Endothelial cell of umbilical vein (primary cell): Measurements from ENCODE around the gene CCDC30. TPM values are rescaled to one million over a fixed set of nuclear protein-coding genes. Genes with fewer than 3 reads are reported as not detected.

Experiments used
- BruUV-seq: library from RNA; stranded (reverse); fragments of 400-500 nt; replicated peaks from 2 replicates; lab custom pipeline; 2021; lab: Mats Ljungman, UMichigan
- CTCF ChIA-PET: fragments of 300-600, 350-600 bp; sonication (Branson Sonifier 250); formaldehyde crosslinking; loops from one replicate; lab custom pipeline; 2021; ENCODE audit warnings: antibody characterized with exemption, inconsistent platforms; lab: Charles Lee
- POLR2A ChIA-PET: fragments of 300-600, 350-600 bp; sonication (Branson Sonifier 250); formaldehyde crosslinking; loops from one replicate; lab custom pipeline; 2021; ENCODE audit warnings: antibody characterized with exemption, inconsistent platforms; lab: Charles Lee
- DNase-seq: peaks from one replicate; pipeline ENCODE4 v3.0.0-alpha.2; 2011; ENCODE audit warnings: low read depth, low spot score
- FAIRE-seq: peaks from 2 replicates; lab custom pipeline; 2011; peaks lifted over from hg19 to GRCh38; lab: Jason Lieb, UNC
- H2AFZ ChIP-seq: 2 replicates; pipeline ENCODE4 v1.6.0; 2012; ENCODE audit warnings: low read depth, low read length, control low read depth, inconsistent platforms
- H3K27ac ChIP-seq: 2 replicates; pipeline ENCODE4 v1.5.1; 2011; ENCODE audit warnings: low read depth, mild to moderate bottlenecking, control low read depth, low read length, moderate library complexity; ENCODE audit not compliant: insufficient read depth
- H3K27me3 ChIP-seq, 2 experiments: 2 replicates each; pipeline versions ENCODE4 v1.6.0 to v1.6.1; 2011; ENCODE audit warnings: low read length in 2 of 2, mixed read lengths in 1 of 2; ENCODE audit not compliant: control insufficient read depth in 2 of 2, insufficient read depth in 2 of 2
- H3K36me3 ChIP-seq, 2 experiments: 2 replicates in 1 of 2; 3 replicates in 1 of 2; pipeline ENCODE4 v1.5.1; 2011; ENCODE audit warnings: low read length in 2 of 2, mild to moderate bottlenecking in 1 of 2, moderate library complexity in 1 of 2; ENCODE audit not compliant: control insufficient read depth in 2 of 2, insufficient read depth in 2 of 2; ENCODE audit errors: extremely low read depth in 1 of 2
- H3K4me1 ChIP-seq: 3 replicates; pipeline ENCODE4 v1.5.1; 2011; ENCODE audit warnings: mild to moderate bottlenecking, low read length; ENCODE audit not compliant: control insufficient read depth, insufficient read depth; ENCODE audit errors: extremely low read depth
- H3K4me2 ChIP-seq: 2 replicates; pipeline ENCODE4 v1.6.1; 2011; ENCODE audit warnings: low read length, control low read depth, mixed read lengths; ENCODE audit not compliant: insufficient read depth
- H3K4me3 ChIP-seq, 3 experiments: fragments of 200-600 bp in 1 of 3; sonication (generic), shearing (Covaris generic) in 1 of 3; replicated peaks in 1 of 3; 2 replicates each; pipeline ENCODE4 v1.5.1; 2011 to 2016; ENCODE audit warnings: control low read depth in 3 of 3, low read length in 3 of 3, mild to moderate bottlenecking in 2 of 3, inconsistent platforms in 1 of 3, low read depth in 1 of 3, moderate library complexity in 1 of 3; ENCODE audit not compliant: insufficient read depth in 1 of 3
- H3K79me2 ChIP-seq: 2 replicates; pipeline ENCODE4 v1.6.0; 2012; ENCODE audit warnings: low read length, inconsistent platforms; ENCODE audit not compliant: control insufficient read depth, insufficient read depth
- H3K9ac ChIP-seq: replicated peaks from 2 replicates; pipeline ENCODE3; 2011; ENCODE audit warnings: low read length, control low read depth; ENCODE audit not compliant: insufficient read depth; ENCODE audit errors: extremely low read depth
- H3K9me1 ChIP-seq: replicated peaks from 3 replicates; pipeline ENCODE4 v1.6.0; 2011; ENCODE audit warnings: mild to moderate bottlenecking, low read length; ENCODE audit not compliant: control insufficient read depth, insufficient read depth; ENCODE audit errors: extremely low read depth
- H3K9me3 ChIP-seq: replicated peaks from 2 replicates; pipeline ENCODE4 v1.5.1; 2012; ENCODE audit warnings: low read length, inconsistent platforms; ENCODE audit not compliant: control insufficient read depth, insufficient read depth
- H4K20me1 ChIP-seq: replicated peaks from 2 replicates; pipeline ENCODE3; 2011; ENCODE audit warnings: mild to moderate bottlenecking, low read length; ENCODE audit not compliant: control insufficient read depth, insufficient read depth; ENCODE audit errors: extremely low read depth
- EZH2 ChIP-seq: IDR thresholded peaks from 2 replicates; pipeline ENCODE4 v1.6.1; 2012; ENCODE audit warnings: borderline replicate concordance, low read depth, mild to moderate bottlenecking, moderate library complexity, low read length, inconsistent platforms; ENCODE audit not compliant: severe bottlenecking
- FOS ChIP-seq: IDR thresholded peaks from 2 replicates; pipeline ENCODE4 v1.6.1; 2011; ENCODE audit warnings: mild to moderate bottlenecking, low read length, moderate library complexity, borderline replicate concordance; ENCODE audit not compliant: insufficient read depth
- GATA2 ChIP-seq: IDR thresholded peaks from 2 replicates; pipeline ENCODE4 v1.7.0; 2011; ENCODE audit warnings: low read depth, mild to moderate bottlenecking, moderate library complexity, mixed read lengths, low read length; ENCODE audit not compliant: insufficient read length, insufficient read depth
- JUN ChIP-seq: IDR thresholded peaks from 2 replicates; pipeline ENCODE4 v1.6.1; 2011; ENCODE audit warnings: borderline replicate concordance, low read depth; ENCODE audit not compliant: insufficient read length, insufficient read depth
- MYC ChIP-seq: IDR thresholded peaks from one replicate; pipeline ENCODE4 v1.6.1; 2011; ENCODE audit warnings: mild to moderate bottlenecking, low read depth, low read length
- POLR2A ChIP-seq: IDR thresholded peaks from 2 replicates; pipeline ENCODE4 v1.6.1; 2012; ENCODE audit warnings: low read depth, mild to moderate bottlenecking, control low read depth, low read length
- POLR2AphosphoS5 ChIP-seq: IDR thresholded peaks from 2 replicates; pipeline ENCODE4 v1.6.1; 2012; ENCODE audit warnings: low read depth, mild to moderate bottlenecking, control low read depth, low read length, moderate library complexity; ENCODE audit not compliant: insufficient read depth
- dilution Hi-C: fragments of 300-500 bp; cut with MboI; formaldehyde crosslinking; loops from one replicate; pipeline ENCODE4 v1.15.0; 2019; ENCODE audit warnings: low sequenced_read_pairs; ENCODE audit not compliant: extremely low pct_ligation_motif_present
- intact Hi-C: fragments of 100-400 bp; cut with micrococcal nuclease; formaldehyde crosslinking; loops from one replicate; pipeline ENCODE4 v1.10.0; 2022
- polyA plus RNA-seq, 4 experiments: library from polyadenylated mRNA; depleted of rRNA in 3 of 4; stranded (reverse) in 3 of 4; unstranded in 1 of 4; fragments of >200 nt; gene quantifications; 2 replicates each; pipeline versions ENCODE4 v1.2.1 to v1.2.3, GENCODE V29; 2011 to 2012; ENCODE audit warnings: missing spikeins in 1 of 4
- total RNA-seq: library from RNA; stranded (reverse); gene quantifications from 2 replicates; pipeline ENCODE4 v1.2.3, GENCODE V29; 2021
- TF ChIP-seq, protein P1 (sequence below), 2 donors: IDR thresholded peaks; 1 replicate in 1 of 2; 2 replicates in 1 of 2; pipeline ENCODE4 v1.5.1; 2011; ENCODE audit warnings: low read length in 2 of 2, mild to moderate bottlenecking in 2 of 2, moderate library complexity in 2 of 2, control low read depth in 1 of 2, inconsistent platforms in 1 of 2, low read depth in 1 of 2; ENCODE audit not compliant: insufficient read depth in 1 of 2; ENCODE audit errors: extremely low read depth in 1 of 2
- TF ChIP-seq, protein P2 (sequence below): IDR thresholded peaks from 2 replicates; pipeline ENCODE4 v1.6.1; 2011; ENCODE audit not compliant: insufficient read depth, insufficient read length

The CCDC30 gene
- total and polyA plus RNA-seq, 2 donors (not counting 3 experiments of a cell fraction or from before 2014, with no cell fraction given): 0.19 to 2.9 TPM

DNA sequence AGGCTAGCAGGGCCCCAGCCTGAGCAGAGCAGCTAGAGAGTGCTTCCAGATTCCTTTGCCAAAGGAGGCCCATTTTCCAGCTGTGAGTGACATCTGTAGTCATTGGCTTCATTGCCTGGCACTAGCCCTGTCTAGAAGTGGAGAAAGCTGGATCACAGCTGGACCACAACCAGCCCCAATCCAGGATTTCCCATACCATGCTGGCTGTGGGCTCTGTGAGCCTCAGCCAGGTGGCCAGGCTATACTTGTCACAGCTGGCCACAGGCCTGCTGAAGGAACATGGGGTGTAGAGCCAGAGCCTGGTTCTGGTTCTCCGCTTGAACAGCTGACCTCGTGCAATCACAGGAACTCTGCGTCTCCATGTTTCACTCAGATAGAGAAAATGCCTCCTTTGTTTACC lies 45.9 kb upstream of the CCDC30 start:
- ChIA-PET CTCF (interaction anchor here (0.9 to 1.0 kb wide), 2 partner anchors 13 to 39 kb away, joined by 3 read pairs; no protein-coding TSS in a partner anchor), POLR2A (no interaction called here)
- Histone ChIP-seq H2AFZ (no peak overlapping the region), H4K20me1 (no peaks in the 10 kb centered on the region), H3K9ac (no peak overlapping the region), H3K9me1 (no peaks in the 10 kb centered on the region), H3K4me1 (peaks cover 2% of the 10 kb centered on the region), H3K9me3 (no peaks in the 10 kb centered on the region), H3K27me3 (peaks cover 10 to 13% of the 10 kb centered on the region in 2 experiments), H3K4me3 (no peak overlapping the region), H3K27ac (no peak overlapping the region), H3K79me2 (no peaks in the 10 kb centered on the region), H3K36me3 (no peaks in the 10 kb centered on the region), H3K4me2 (no peak overlapping the region)
- FAIRE-seq: no peak
- no TSS peak for BruUV-seq
- intact Hi-C loops (no loop called here), dilution Hi-C loops (no loop called here)
- DNase-seq: no peak
- TF ChIP-seq POLR2A (no peak), GATA2 (no peak), MYC (no peak), EZH2 (no peak), JUN (no peak), POLR2AphosphoS5 (no peak), FOS (no peak)
- TF ChIP-seq, protein P1, sequence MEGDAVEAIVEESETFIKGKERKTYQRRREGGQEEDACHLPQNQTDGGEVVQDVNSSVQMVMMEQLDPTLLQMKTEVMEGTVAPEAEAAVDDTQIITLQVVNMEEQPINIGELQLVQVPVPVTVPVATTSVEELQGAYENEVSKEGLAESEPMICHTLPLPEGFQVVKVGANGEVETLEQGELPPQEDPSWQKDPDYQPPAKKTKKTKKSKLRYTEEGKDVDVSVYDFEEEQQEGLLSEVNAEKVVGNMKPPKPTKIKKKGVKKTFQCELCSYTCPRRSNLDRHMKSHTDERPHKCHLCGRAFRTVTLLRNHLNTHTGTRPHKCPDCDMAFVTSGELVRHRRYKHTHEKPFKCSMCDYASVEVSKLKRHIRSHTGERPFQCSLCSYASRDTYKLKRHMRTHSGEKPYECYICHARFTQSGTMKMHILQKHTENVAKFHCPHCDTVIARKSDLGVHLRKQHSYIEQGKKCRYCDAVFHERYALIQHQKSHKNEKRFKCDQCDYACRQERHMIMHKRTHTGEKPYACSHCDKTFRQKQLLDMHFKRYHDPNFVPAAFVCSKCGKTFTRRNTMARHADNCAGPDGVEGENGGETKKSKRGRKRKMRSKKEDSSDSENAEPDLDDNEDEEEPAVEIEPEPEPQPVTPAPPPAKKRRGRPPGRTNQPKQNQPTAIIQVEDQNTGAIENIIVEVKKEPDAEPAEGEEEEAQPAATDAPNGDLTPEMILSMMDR (IDR thresholded peaks at IDR 0.05; ENCODE audit: extremely low read depth in 1 of 2, insufficient read depth in 1 of 2, low read depth in 1 of 2, low read length in 2 of 2): no peak
- TF ChIP-seq, protein P2, sequence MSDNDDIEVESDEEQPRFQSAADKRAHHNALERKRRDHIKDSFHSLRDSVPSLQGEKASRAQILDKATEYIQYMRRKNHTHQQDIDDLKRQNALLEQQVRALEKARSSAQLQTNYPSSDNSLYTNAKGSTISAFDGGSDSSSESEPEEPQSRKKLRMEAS: no peak
